SU-DHL-6 (cell line): Measurements from ENCODE around the gene INTS15.

Source experiments
- H2AFZ ChIP-seq: fragments of 200-600 bp; sonication (generic); 2 replicates; pipeline ENCODE4 v1.6.1; 2014; ENCODE audit warnings: low read depth, mild to moderate bottlenecking, moderate library complexity, mixed read lengths, antibody characterized with exemption, low read length; ENCODE audit not compliant: severe bottlenecking
- H3F3A ChIP-seq: fragments of 200-600 bp; shearing (Covaris generic); 2 replicates; pipeline ENCODE4 v1.6.0; 2016; ENCODE audit warnings: antibody characterized with exemption, mild to moderate bottlenecking; ENCODE audit not compliant: insufficient read depth
- H3K27ac ChIP-seq: fragments of 200-600 bp; sonication (generic); 2 replicates; pipeline ENCODE4 v1.5.1; 2016; ENCODE audit warnings: low read depth, mild to moderate bottlenecking, low read length, moderate library complexity, mixed read lengths
- H3K27me3 ChIP-seq: fragments of 200-600 bp; sonication (generic), shearing (Covaris generic); 2 replicates; pipeline ENCODE4 v1.6.0; 2014; ENCODE audit warnings: mild to moderate bottlenecking, low read length
- H3K36me3 ChIP-seq: fragments of 200-600 bp; sonication (generic); 2 replicates; pipeline ENCODE4 v1.6.1; 2014; ENCODE audit warnings: mild to moderate bottlenecking, low read length, mixed read lengths
- H3K4me2 ChIP-seq: fragments of 300-600, 200-600 bp; shearing (Covaris generic), sonication (generic); 2 replicates; pipeline ENCODE4 v1.6.0; 2014; ENCODE audit warnings: low read length, low read depth, mild to moderate bottlenecking; ENCODE audit not compliant: poor library complexity, severe bottlenecking
- H3K4me3 ChIP-seq: fragments of 200-600 bp; sonication (generic); 2 replicates; pipeline ENCODE4 v1.5.1; 2014; ENCODE audit warnings: antibody characterized with exemption, low read length, mild to moderate bottlenecking, mixed read lengths; ENCODE audit not compliant: insufficient read depth, poor library complexity, severe bottlenecking
- H3K79me2 ChIP-seq: fragments of 200-600 bp; sonication (generic); 2 replicates; pipeline ENCODE4 v1.6.1; 2014; ENCODE audit warnings: mild to moderate bottlenecking, low read length, moderate library complexity; ENCODE audit not compliant: insufficient read depth
- H3K9ac ChIP-seq: fragments of 200-600 bp; sonication (generic); 2 replicates; pipeline ENCODE4 v1.7.0; 2014; ENCODE audit warnings: mild to moderate bottlenecking, low read length
- H3K9me2 ChIP-seq: fragments of 200-600 bp; sonication (generic); replicated peaks from 2 replicates; pipeline ENCODE4 v1.6.1; 2014; ENCODE audit warnings: low read length; ENCODE audit not compliant: insufficient read depth
- H3K9me3 ChIP-seq: fragments of 200-600 bp; sonication (generic); 2 replicates; pipeline ENCODE4 v1.6.1; 2014; ENCODE audit warnings: low read length, mixed read lengths; ENCODE audit not compliant: insufficient read depth
- H4K20me1 ChIP-seq: fragments of 200-600 bp; sonication (generic); 2 replicates; pipeline ENCODE4 v1.6.1; 2014; ENCODE audit warnings: low read depth, mild to moderate bottlenecking, antibody characterized with exemption, low read length, moderate library complexity, mixed read lengths
- CTCF ChIP-seq: fragments of 200-600 bp; sonication (generic); IDR thresholded peaks from one replicate; pipeline ENCODE4 v1.5.1; 2017; ENCODE audit warnings: antibody characterized with exemption, mild to moderate bottlenecking, low read length, moderate library complexity; ENCODE audit not compliant: insufficient read depth, poor library complexity, severe bottlenecking
- EZH2phosphoT487 ChIP-seq: fragments of 200-600 bp; sonication (generic), shearing (Covaris generic); conservative IDR thresholded peaks from 2 replicates; pipeline ENCODE4 v1.6.1; 2018; ENCODE audit warnings: mild to moderate bottlenecking, antibody characterized with exemption, low read length, moderate library complexity, mixed read lengths

INTS15 gene

GRCh38 chr7:6558837-6559236 is 31.0 kb upstream of the INTS15 start:
- H3K9ac ChIP-seq = no peak overlapping the region
- H3K9me3 ChIP-seq = no peaks in the 10 kb centered on the region
- no peak overlapping the region for H3K4me3 ChIP-seq
- no peaks in the 10 kb centered on the region for H3K79me2 ChIP-seq
- no peaks in the 10 kb centered on the region for H3K36me3 ChIP-seq
- TF ChIP-seq CTCF (no peak), EZH2phosphoT487 (no peak)
- H3K27me3 ChIP-seq = no peaks in the 10 kb centered on the region
- no peak overlapping the region for H3K4me2 ChIP-seq
- H3K27ac ChIP-seq = no peak overlapping the region
- no peak overlapping the region for H2AFZ ChIP-seq
- no peaks in the 10 kb centered on the region for H3K9me2 ChIP-seq
- no peaks in the 10 kb centered on the region for H3F3A ChIP-seq
- no peaks in the 10 kb centered on the region for H4K20me1 ChIP-seq

GRCh38 chr7:6559896-6560295 is 29.9 kb upstream of the INTS15 start:
- H3K4me3 ChIP-seq = no peak overlapping the region
- no peaks in the 10 kb centered on the region for H4K20me1 ChIP-seq
- no peak overlapping the region for H3K27ac ChIP-seq
- no peaks in the 10 kb centered on the region for H3K36me3 ChIP-seq
- no peaks in the 10 kb centered on the region for H3K9me2 ChIP-seq
- TF ChIP-seq CTCF (no peak), EZH2phosphoT487 (no peak)
- no peaks in the 10 kb centered on the region for H3K9me3 ChIP-seq
- H2AFZ ChIP-seq = no peak overlapping the region
- H3K4me2 ChIP-seq = no peak overlapping the region
- no peaks in the 10 kb centered on the region for H3F3A ChIP-seq
- H3K27me3 ChIP-seq = no peaks in the 10 kb centered on the region
- no peaks in the 10 kb centered on the region for H3K79me2 ChIP-seq
- H3K9ac ChIP-seq = no peak overlapping the region

- Histone ChIP-seq H3K36me3 (no peaks in the 10 kb centered on the region), H3F3A (no peaks in the 10 kb centered on the region), H4K20me1 (no peaks in the 10 kb centered on the region), H3K27me3 (no peaks in the 10 kb centered on the region), H2AFZ (no peak overlapping the region), H3K27ac (no peak overlapping the region), H3K4me2 (no peak overlapping the region), H3K79me2 (no peaks in the 10 kb centered on the region), H3K9ac (no peak overlapping the region), H3K4me3 (no peak overlapping the region), H3K9me2 (no peaks in the 10 kb centered on the region), H3K9me3 (no peaks in the 10 kb centered on the region)
- TF ChIP-seq EZH2phosphoT487 (no peak), CTCF (no peak)
Observed at GRCh38 chr7:6562106-6562505, 27.7 kb upstream of the INTS15 start.
